Ovary (tissue), 3 donors: Measurements from ENCODE around the gene BCORL1.

Experiments
- POLR2A ChIP-seq: fragments of 450-650 bp; IDR thresholded peaks from one replicate; pipeline ENCODE4 v1.6.1; 2017; ENCODE audit warnings: antibody characterized with exemption, mild to moderate bottlenecking, moderate library complexity
- TF ChIP-seq, protein P1 (sequence below), 3 donors: fragments of 450-650 bp in 2 of 3; fragments of 200-600 bp in 1 of 3; IDR thresholded peaks; one replicate each; pipeline versions ENCODE4 v1.5.1 to v1.8.0; 2016 to 2022; ENCODE audit warnings: antibody characterized with exemption in 3 of 3, mild to moderate bottlenecking in 1 of 3
- donor health status: DM: no; HTN: no; CAD: no.

DNA sequence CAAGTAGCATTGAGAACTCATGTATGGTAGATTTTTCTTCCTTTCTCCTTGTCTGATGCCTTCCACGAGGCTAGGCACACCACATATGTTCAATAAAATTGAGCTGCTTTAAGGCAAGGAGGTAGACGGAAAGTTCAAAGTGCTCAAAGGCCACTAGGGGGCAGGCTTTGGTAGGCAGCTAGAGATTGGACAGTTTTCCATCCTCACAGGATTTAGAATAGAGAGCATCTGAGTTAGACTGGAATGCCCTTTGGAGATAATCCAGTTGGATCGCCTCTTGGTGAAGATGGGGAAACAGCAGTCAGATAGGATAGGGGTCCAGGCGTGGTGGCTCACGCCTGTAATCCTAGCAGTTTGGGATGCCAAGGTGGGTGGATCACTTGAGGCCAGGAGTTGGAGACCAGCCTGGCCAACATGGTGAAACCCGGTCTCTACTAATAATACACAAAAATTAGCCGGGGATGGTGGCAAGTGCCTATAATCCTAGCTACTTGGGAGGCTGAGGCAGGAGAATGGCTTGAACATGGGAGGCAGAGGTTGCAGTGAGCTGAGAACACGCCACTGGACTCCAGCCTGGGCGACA lies 97.5 kb downstream of the BCORL1 start:
- TF ChIP-seq, protein P1, sequence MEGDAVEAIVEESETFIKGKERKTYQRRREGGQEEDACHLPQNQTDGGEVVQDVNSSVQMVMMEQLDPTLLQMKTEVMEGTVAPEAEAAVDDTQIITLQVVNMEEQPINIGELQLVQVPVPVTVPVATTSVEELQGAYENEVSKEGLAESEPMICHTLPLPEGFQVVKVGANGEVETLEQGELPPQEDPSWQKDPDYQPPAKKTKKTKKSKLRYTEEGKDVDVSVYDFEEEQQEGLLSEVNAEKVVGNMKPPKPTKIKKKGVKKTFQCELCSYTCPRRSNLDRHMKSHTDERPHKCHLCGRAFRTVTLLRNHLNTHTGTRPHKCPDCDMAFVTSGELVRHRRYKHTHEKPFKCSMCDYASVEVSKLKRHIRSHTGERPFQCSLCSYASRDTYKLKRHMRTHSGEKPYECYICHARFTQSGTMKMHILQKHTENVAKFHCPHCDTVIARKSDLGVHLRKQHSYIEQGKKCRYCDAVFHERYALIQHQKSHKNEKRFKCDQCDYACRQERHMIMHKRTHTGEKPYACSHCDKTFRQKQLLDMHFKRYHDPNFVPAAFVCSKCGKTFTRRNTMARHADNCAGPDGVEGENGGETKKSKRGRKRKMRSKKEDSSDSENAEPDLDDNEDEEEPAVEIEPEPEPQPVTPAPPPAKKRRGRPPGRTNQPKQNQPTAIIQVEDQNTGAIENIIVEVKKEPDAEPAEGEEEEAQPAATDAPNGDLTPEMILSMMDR (IDR thresholded peaks at IDR 0.05), result peak; percentile 38 to 54 (median 43)
- no peak for TF ChIP-seq POLR2A
